Progenitor cell of endocrine pancreas (in vitro differentiated cells): Measurements from ENCODE around the gene UBE2B. TPM values are rescaled to one million over a fixed set of nuclear protein-coding genes. Genes with fewer than 3 reads are reported as not detected.

Source experiments
- DNase-seq: peaks from one replicate; pipeline ENCODE4 v3.0.0; 2021; ENCODE audit warnings: low spot score; ENCODE audit not compliant: unreplicated experiment
- H3K27ac Mint-ChIP-seq: 2 replicates; pipeline ENCODE4 v1.8.0; 2021; ENCODE audit warnings: mild to moderate bottlenecking, moderate library complexity, mixed read lengths
- H3K27me3 Mint-ChIP-seq: 2 replicates; pipeline ENCODE4 v1.8.0; 2021; ENCODE audit warnings: mixed read lengths
- H3K36me3 Mint-ChIP-seq: 2 replicates; pipeline ENCODE4 v1.8.0; 2022; ENCODE audit warnings: mixed read lengths; ENCODE audit not compliant: insufficient read depth
- H3K4me1 Mint-ChIP-seq: 2 replicates; pipeline ENCODE4 v1.8.0; 2021; ENCODE audit warnings: low read depth, mixed read lengths
- H3K4me3 Mint-ChIP-seq: 2 replicates; pipeline ENCODE4 v1.8.0; 2021; ENCODE audit warnings: low read depth, mild to moderate bottlenecking, moderate library complexity, mixed read lengths
- H3K9me3 Mint-ChIP-seq: 2 replicates; pipeline ENCODE4 v1.8.0; 2021; ENCODE audit warnings: low read depth, mixed read lengths
- CTCF ChIP-seq: fragments of 200-600 bp; sonication (generic); IDR thresholded peaks from one replicate; pipeline ENCODE4 v1.5.0; 2021; ENCODE audit warnings: antibody characterized with exemption, mild to moderate bottlenecking; ENCODE audit not compliant: unreplicated experiment
- total RNA-seq: library from RNA; stranded (reverse); gene quantifications from 2 replicates; pipeline ENCODE4 v1.2.1, GENCODE V29; 2021

The UBE2B gene
- total RNA-seq, 1 donor from 2014 or later: 81.3 TPM

- H3K4me3 Mint-ChIP-seq: no peak overlapping the region
Measured at GRCh38 chr5:134398609-134399155, 27.3 kb downstream of the UBE2B start.

GRCh38 chr5:134403951-134404350 lies 32.6 kb downstream of the UBE2B start:
- Mint-ChIP-seq H3K27ac (peak overlapping the region; percentile 37), H3K36me3 (peaks cover 10% of the 10 kb centered on the region), H3K4me1 (no peaks in the 10 kb centered on the region), H3K27me3 (no peaks in the 10 kb centered on the region), H3K9me3 (no peaks in the 10 kb centered on the region), H3K4me3 (no peak overlapping the region)
- no peak for TF ChIP-seq CTCF
- DNase-seq: no peak

More at GRCh38 chr5:134398609-134399155, 27.3 kb downstream of the UBE2B start:
- no peaks in the 10 kb centered on the region for H3K9me3 Mint-ChIP-seq
- no peaks in the 10 kb centered on the region for H3K4me1 Mint-ChIP-seq
- DNase-seq: no peak
- TF ChIP-seq CTCF: no peak
- peak overlapping the region; percentile 56 for H3K27ac Mint-ChIP-seq
- H3K36me3 Mint-ChIP-seq: peaks cover 18% of the 10 kb centered on the region
- no peaks in the 10 kb centered on the region for H3K27me3 Mint-ChIP-seq

GRCh38 chr5:134406390-134406789 lies 35.0 kb downstream of the UBE2B start:
- DNase-seq: no peak
- no peak for TF ChIP-seq CTCF
- H3K27ac Mint-ChIP-seq: no peak overlapping the region
- peaks cover 11% of the 10 kb centered on the region for H3K4me1 Mint-ChIP-seq
- peaks cover 3% of the 10 kb centered on the region for H3K36me3 Mint-ChIP-seq
- H3K4me3 Mint-ChIP-seq: no peak overlapping the region
- H3K27me3 Mint-ChIP-seq: no peaks in the 10 kb centered on the region
- H3K9me3 Mint-ChIP-seq: no peaks in the 10 kb centered on the region

GRCh38 chr5:134409321-134409720 lies 38.0 kb downstream of the UBE2B start:
- DNase-seq: no peak
- no peaks in the 10 kb centered on the region for H3K9me3 Mint-ChIP-seq
- H3K27ac Mint-ChIP-seq: no peak overlapping the region
- no peak for TF ChIP-seq CTCF
- no peak overlapping the region for H3K4me3 Mint-ChIP-seq
- no peaks in the 10 kb centered on the region for H3K36me3 Mint-ChIP-seq
- H3K27me3 Mint-ChIP-seq: no peaks in the 10 kb centered on the region
- peaks cover 28% of the 10 kb centered on the region for H3K4me1 Mint-ChIP-seq

GRCh38 chr5:134410822-134411221 lies 39.5 kb downstream of the UBE2B start:
- no peaks in the 10 kb centered on the region for H3K27me3 Mint-ChIP-seq
- H3K27ac Mint-ChIP-seq: peak overlapping the region; percentile 89
- H3K9me3 Mint-ChIP-seq: no peaks in the 10 kb centered on the region
- no peak for TF ChIP-seq CTCF
- peaks cover 32% of the 10 kb centered on the region for H3K4me1 Mint-ChIP-seq
- DNase-seq: no peak
- H3K4me3 Mint-ChIP-seq: peak overlapping the region; percentile 93
- H3K36me3 Mint-ChIP-seq: no peaks in the 10 kb centered on the region
